ENCODE data around the gene ZSWIM8.

- TF ChIP-seq EZH2 (IDR thresholded peaks at IDR 0.05) = no peak
- no peak for TF ChIP-seq CTCF (IDR thresholded peaks at IDR 0.05)
- no peak for TF ChIP-seq EZH2phosphoT487 (IDR thresholded peaks at IDR 0.05)
These were observed 16.5 kb upstream of the ZSWIM8 start for GRCh38 chr10:73768881-73769280.
